Measurements from ENCODE around the gene TMEM74B.

DNA sequence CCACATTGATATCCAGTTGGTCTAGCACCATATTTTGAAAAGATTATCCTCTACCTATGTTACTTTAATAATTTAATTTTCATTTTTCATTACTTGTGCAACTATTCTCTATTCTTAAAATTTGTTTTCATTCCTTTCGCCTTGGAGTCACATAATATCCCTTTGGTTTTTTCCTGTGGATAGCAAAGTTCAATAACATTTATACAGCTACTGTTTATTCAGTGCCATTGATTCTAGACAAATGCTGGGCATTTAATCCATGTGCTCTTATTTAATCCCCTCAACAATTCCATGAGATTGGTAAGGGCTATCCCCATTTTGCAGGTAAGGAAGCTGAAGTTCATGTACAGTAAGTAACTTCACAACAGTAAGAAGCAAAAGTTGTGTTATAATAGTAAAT is 33.8 kb downstream of the TMEM74B start:
- TF ChIP-seq, protein P1, sequence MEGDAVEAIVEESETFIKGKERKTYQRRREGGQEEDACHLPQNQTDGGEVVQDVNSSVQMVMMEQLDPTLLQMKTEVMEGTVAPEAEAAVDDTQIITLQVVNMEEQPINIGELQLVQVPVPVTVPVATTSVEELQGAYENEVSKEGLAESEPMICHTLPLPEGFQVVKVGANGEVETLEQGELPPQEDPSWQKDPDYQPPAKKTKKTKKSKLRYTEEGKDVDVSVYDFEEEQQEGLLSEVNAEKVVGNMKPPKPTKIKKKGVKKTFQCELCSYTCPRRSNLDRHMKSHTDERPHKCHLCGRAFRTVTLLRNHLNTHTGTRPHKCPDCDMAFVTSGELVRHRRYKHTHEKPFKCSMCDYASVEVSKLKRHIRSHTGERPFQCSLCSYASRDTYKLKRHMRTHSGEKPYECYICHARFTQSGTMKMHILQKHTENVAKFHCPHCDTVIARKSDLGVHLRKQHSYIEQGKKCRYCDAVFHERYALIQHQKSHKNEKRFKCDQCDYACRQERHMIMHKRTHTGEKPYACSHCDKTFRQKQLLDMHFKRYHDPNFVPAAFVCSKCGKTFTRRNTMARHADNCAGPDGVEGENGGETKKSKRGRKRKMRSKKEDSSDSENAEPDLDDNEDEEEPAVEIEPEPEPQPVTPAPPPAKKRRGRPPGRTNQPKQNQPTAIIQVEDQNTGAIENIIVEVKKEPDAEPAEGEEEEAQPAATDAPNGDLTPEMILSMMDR (IDR thresholded peaks at IDR 0.05), result no peak
- TF ChIP-seq POLR2A (IDR thresholded peaks at IDR 0.05), result no peak

Measured in lower leg skin (tissue), 3 donors.